ENCODE data around the gene MGA. TPM values are rescaled to one million over a fixed set of nuclear protein-coding genes. Genes with fewer than 3 reads are reported as not detected.

MGA gene
- total and polyA plus RNA-seq, 2 of the 8 experiments (the other 6 are each of a cell fraction or from before 2014, with no cell fraction given), result 7.6 to 53.2 TPM

GRCh38 chr15:41659855-41660234 lies 360 bp upstream of the MGA start (continued):
- 0 out of 4 replicates have a peak, but pooled peaks of 1 of the 2 experiments have one; percentile 32 for TF ChIP-seq HDAC2 (IDR thresholded peaks at IDR 0.05; ENCODE audit: borderline replicate concordance in 1 of 2, low read depth in 2 of 2, low read length in 2 of 2)
- TF ChIP-seq, protein P1, sequence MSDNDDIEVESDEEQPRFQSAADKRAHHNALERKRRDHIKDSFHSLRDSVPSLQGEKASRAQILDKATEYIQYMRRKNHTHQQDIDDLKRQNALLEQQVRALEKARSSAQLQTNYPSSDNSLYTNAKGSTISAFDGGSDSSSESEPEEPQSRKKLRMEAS (IDR thresholded peaks at IDR 0.05), result no peak
- peak; percentile 8; the same call in 1 of the 2 replicates for TF ChIP-seq BACH1 (IDR thresholded peaks at IDR 0.05; ENCODE audit: low read length)
- TF ChIP-seq ASH2L (IDR thresholded peaks at IDR 0.05; ENCODE audit: low read length), result peak; percentile 80
- peak in 1 of 2 experiments; percentile 59; a peak in 2 of 4 replicates for TF ChIP-seq SIN3A (conservative IDR thresholded peaks at IDR 0.05 in 1 of 2, IDR thresholded peaks at IDR 0.05 in 1 of 2; ENCODE audit: low read depth in 1 of 2, low read length in 2 of 2)

All from H1 (cell line).